HG03280 (cell line): ENCODE measurements around the gene RMND1.
A peak's percentile ranks its signal among the peaks of the same experiment; 100 is the strongest.

Experiments
- ATAC-seq: cut with Tn5 transposase; IDR thresholded peaks from one replicate; pipeline ENCODE4 v1.9.1; 2021; ENCODE audit warnings: mild to moderate bottlenecking, moderate library complexity; ENCODE audit not compliant: unreplicated experiment

Gene RMND1

GRCh38 chr6:151422981-151423380, 28.9 kb downstream of the RMND1 start:
- no peak for ATAC-seq

- ATAC-seq = no peak
Observed at GRCh38 chr6:151417477-151417876, 34.4 kb downstream of the RMND1 start.

GRCh38 chr6:151414641-151415260, 37.2 kb downstream of the RMND1 start:
- ATAC-seq = no peak

- no peak for ATAC-seq
Observed at GRCh38 chr6:151413372-151414145, 38.4 kb downstream of the RMND1 start.

GRCh38 chr6:151412909-151413308, 39.0 kb downstream of the RMND1 start:
- no peak for ATAC-seq

- no peak for ATAC-seq
Observed at GRCh38 chr6:151409679-151410078, 42.2 kb downstream of the RMND1 start.

GRCh38 chr6:151409260-151409659, 42.7 kb downstream of the RMND1 start:
- no peak for ATAC-seq

- no peak for ATAC-seq
Observed at GRCh38 chr6:151408858-151409257, 43.1 kb downstream of the RMND1 start.

- ATAC-seq = no peak
Observed at GRCh38 chr6:151403919-151404308, 48.0 kb downstream of the RMND1 start.

GRCh38 chr6:151402228-151402627, 49.7 kb downstream of the RMND1 start:
- ATAC-seq = no peak

- no peak for ATAC-seq
Observed at GRCh38 chr6:151400473-151400872, 51.5 kb downstream of the RMND1 start.

- ATAC-seq = no peak
Observed at GRCh38 chr6:151399679-151400078, 52.2 kb downstream of the RMND1 start.

GRCh38 chr6:151393410-151393809, 58.5 kb downstream of the RMND1 start:
- ATAC-seq = no peak

- no peak for ATAC-seq
Observed at GRCh38 chr6:151392427-151392826, 59.5 kb downstream of the RMND1 start.

GRCh38 chr6:151391471-151392413, 60.2 kb downstream of the RMND1 start, which contains the start of gene ZBTB2:
TSS of gene ZBTB2 (minus strand) at chr6:151391559. CDS start at chr6:151373637, 17,922 bp downstream.
- ATAC-seq = peak; percentile 12

GRCh38 chr6:151390851-151391470, 61.0 kb downstream of the RMND1 start:
- ATAC-seq = peak; percentile 13

- peak; percentile 72 for ATAC-seq
Observed at GRCh38 chr6:151390276-151390850, 61.6 kb downstream of the RMND1 start.

- peak; percentile 68 for ATAC-seq
Observed at GRCh38 chr6:151389618-151390275, 62.2 kb downstream of the RMND1 start.

- no peak for ATAC-seq
Observed at GRCh38 chr6:151388997-151389617, 62.8 kb downstream of the RMND1 start.
